Smooth muscle cell of the brain vasculature (primary cell): ENCODE data around the gene PBX2.
"Not testable (repeated sequence)": the region's sequence is repeated elsewhere in the genome, so short reads cannot be mapped to it uniquely, and the experiment has no call there.

Experiments
- DNase-seq: peaks from one replicate; pipeline ENCODE4 v3.0.0-alpha.2; 2012; ENCODE audit warnings: low read depth, low spot score

Gene PBX2

GRCh38 chr6:32149932-32150870, 39.8 kb downstream of the PBX2 start:
- no peak for DNase-seq

DNA sequence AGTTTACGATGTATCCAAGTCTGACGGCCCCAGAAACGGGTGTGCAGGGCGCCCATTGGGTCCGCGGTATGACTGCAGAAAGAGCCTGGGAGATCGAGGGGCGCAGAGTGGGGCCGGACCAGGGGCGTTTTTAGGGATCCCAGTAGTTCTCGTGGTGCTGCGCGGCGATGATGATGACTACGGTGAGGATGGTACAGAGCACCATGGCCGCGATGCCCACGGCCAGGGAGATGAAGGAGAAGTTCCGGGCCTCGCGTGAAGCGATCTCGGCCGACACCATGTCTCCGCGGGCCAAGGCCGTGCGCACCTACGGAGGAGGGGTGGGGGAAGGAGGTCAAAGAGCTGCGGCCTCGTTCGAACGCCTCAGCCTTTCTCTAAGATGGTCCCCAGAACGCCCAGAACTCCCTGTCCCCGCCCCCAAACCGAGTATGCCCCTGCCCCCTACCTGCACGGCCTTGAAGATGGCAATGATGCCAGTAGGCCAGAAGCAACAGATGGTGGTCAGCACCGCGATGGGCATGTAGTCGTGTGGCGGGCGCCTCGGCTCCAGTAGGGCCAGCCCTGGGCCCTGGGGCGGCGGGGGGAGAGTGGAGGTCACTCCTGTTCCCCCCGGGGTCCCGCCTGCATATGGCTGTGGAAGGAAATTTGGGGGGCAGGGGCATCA, 40.8 kb downstream of the PBX2 start:
- DNase-seq = no peak

DNA sequence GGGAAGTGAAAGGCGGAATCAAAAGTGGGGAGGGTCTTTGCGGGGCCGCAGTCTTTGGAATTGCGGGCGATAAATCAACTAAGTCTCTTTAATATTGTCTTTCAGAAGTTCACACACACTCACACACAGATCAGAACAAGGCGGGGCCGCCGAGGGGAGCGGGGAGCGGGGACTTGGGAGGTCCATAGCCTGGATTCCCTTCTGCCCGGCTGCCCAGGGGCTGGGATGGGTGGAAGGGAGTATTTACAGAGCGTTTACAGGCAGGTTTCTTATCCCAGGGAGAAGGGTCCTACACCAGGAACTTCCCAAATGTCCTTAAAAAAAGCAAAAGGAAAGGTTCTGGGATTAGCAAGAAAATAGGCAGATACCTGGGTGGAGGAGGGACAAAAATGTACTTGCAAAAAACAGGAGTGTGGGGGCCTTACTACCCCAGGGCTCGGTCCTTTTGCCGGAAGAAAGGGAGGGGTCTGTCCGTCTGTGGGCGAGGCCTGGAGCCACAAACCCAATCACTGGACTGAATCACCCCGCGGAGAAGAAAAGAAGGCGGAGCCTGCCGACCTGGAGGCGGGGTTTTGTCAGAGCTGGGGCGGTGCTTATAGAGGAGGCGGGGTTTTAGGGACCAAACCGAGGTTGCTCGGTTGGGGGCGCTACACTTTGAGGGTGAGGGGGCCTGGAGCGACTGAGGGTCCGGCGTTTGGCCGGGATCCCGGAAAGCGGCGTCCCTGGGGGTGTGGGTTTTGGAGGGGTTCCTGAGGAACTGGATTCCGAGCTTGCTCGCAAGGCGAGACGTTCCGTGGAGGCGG, 41.5 kb downstream of the PBX2 start:
- no peak for DNase-seq

GRCh38 chr6:32147401-32148132, 42.4 kb downstream of the PBX2 start:
- DNase-seq = no peak

DNA sequence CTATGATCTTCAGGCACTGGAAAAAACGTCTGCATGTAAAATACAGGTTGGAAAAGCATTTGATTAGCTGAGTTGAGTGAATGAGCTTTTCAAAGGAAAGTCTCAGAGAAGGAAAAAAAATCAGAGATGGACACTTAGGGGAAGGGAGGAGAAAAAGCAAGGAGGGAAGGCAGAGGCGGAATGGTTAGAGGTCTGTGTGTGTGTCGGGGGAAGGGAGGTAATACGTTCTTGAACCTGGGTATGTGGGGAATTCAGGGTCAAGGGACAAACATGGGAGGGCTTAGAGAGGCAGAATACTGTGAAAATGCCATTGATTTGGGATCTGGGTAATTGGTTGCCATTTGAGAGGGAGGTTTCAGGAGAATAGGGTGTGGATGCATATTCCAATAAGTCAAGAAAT, 43.3 kb downstream of the PBX2 start:
- DNase-seq = no peak

DNA sequence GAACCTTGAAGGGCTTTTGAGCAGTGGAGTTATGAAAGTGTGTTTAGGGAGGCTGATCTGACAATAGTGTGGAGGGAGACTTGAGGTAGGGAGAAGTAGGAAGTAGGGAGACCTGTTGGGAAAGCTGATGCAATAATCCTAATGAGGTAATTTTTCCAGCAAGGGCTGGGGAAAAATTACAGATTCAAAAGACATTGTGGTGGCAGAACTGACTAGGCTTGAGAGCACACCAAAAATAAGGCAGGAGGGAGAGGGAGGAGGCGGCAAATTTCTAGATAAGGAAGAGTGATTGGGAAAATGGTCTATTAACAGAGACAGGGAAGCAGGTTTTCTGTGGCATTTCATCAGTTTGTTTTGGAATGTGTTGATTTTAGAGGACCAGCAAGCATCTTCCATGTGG, 43.7 kb downstream of the PBX2 start:
- no peak for DNase-seq

GRCh38 chr6:32144238-32144637, 45.8 kb downstream of the PBX2 start:
- not testable (repeated sequence) for DNase-seq

DNA sequence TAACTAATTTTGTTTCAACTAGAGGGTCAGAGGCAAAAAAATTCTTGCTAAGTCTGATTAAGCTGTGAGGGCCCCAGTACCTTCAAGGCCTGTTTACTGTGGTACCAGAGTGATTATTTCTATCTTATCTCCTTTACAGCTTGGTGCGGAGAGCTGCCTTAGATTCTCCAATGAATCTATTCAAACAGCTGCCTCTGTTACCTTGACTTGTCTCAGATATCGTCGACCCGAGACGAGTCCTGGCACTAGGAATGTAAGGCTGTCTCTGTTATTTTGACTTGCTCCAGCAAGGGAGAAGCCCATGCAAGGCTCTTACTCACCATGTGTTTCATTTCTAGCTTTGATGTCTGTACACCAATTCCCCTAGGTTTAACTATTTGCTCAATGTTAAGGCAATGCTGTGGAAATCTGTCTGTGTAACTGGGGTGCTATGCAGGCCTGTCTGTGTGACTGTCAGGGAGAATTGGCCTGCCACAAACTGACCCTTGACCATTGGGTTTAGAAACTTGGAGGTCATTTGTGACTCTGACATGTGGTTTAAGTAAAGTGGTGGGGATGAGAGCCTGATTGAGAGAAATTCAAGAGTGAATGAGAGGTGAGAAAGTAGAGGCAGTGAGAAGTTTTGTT, 49.5 kb downstream of the PBX2 start:
- DNase-seq = no peak

- DNase-seq = no peak
Observed at GRCh38 chr6:32139590-32139989, 50.4 kb downstream of the PBX2 start.

DNA sequence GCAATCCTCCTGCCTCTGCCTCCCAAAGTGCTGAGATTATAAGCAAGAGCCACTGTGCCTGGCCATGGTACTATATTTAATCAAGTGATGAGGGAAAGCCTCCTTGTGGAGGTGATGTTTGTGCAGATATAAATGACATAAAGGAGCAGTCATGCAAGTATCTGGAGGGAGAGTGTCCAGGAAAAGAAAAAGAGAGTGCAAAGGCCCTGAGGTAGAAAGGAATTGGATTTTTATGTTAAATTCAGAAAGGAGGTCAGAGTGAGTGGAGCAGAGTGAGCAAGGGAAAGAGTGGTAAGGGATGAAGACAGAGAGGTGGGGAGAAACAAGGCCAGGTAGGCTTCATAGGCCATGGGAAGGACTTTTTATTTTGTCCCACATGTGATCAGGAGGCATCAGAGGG, 52.5 kb downstream of the PBX2 start:
- no peak for DNase-seq
